Activated CD8-positive, alpha-beta memory T cell treated with anti-CD3 and anti-CD28 coated beads for 4 hours (primary cell): ENCODE measurements around the gene NUP93.
"Not testable (repeated sequence)": the region's sequence is repeated elsewhere in the genome, so short reads cannot be mapped to it uniquely, and the experiment has no call there.

Experiments used
- DNase-seq, 2 donors: peaks; one replicate each; pipeline ENCODE4 v3.0.0-alpha.2; 2020; ENCODE audit warnings: low read depth in 2 of 2

Gene NUP93

GRCh38 chr16:56709443-56710040 is 20.4 kb upstream of the NUP93 start:
- no peak for DNase-seq

- no peak for DNase-seq
These were observed 19.7 kb upstream of the NUP93 start for GRCh38 chr16:56710181-56710737.

GRCh38 chr16:56711862-56712261 is 18.1 kb upstream of the NUP93 start:
- DNase-seq = no peak

GRCh38 chr16:56713794-56714193 is 16.1 kb upstream of the NUP93 start:
- DNase-seq = no peak

- no peak for DNase-seq
These were observed 14.8 kb upstream of the NUP93 start for GRCh38 chr16:56715126-56715525.

GRCh38 chr16:56716761-56717160 is 13.2 kb upstream of the NUP93 start:
- no peak for DNase-seq

GRCh38 chr16:56717532-56717931 is 12.4 kb upstream of the NUP93 start:
- DNase-seq = not testable (repeated sequence)

GRCh38 chr16:56722200-56722842 is 7.6 kb upstream of the NUP93 start:
- DNase-seq = no peak

GRCh38 chr16:56724191-56724590 is 5.7 kb upstream of the NUP93 start:
- DNase-seq = no peak

GRCh38 chr16:56726283-56726682 is 3.6 kb upstream of the NUP93 start:
- DNase-seq = no peak

GRCh38 chr16:56726926-56727325 is 3.0 kb upstream of the NUP93 start:
- no peak for DNase-seq

GRCh38 chr16:56728027-56728426 is 1.9 kb upstream of the NUP93 start:
- DNase-seq = no peak

GRCh38 chr16:56728980-56729734 is 772 bp upstream of the NUP93 start:
- no peak for DNase-seq

GRCh38 chr16:56732366-56732765 is 2.4 kb downstream of the NUP93 start:
- no peak for DNase-seq

- no peak for DNase-seq
These were observed 2.9 kb downstream of the NUP93 start for GRCh38 chr16:56732832-56733231.

- no peak for DNase-seq
These were observed 4.5 kb downstream of the NUP93 start for GRCh38 chr16:56734429-56734828.

GRCh38 chr16:56736476-56736875 is 6.5 kb downstream of the NUP93 start:
- no peak for DNase-seq

- DNase-seq = no peak
These were observed 7.6 kb downstream of the NUP93 start for GRCh38 chr16:56737539-56737938.

GRCh38 chr16:56738221-56738620 is 8.3 kb downstream of the NUP93 start:
- DNase-seq = no peak

- not testable (repeated sequence) for DNase-seq
These were observed 9.4 kb downstream of the NUP93 start for GRCh38 chr16:56739378-56739777.

- no peak for DNase-seq
These were observed 11.5 kb downstream of the NUP93 start for GRCh38 chr16:56741399-56741798.

- no peak for DNase-seq
These were observed 12.4 kb downstream of the NUP93 start for GRCh38 chr16:56742030-56742984.
